HCT116 (cell line): ENCODE measurements around the gene STXBP5. TPM values are rescaled to one million over a fixed set of nuclear protein-coding genes. Genes with fewer than 3 reads are reported as not detected.

Source experiments
- ATAC-seq: fragments of 200-7000 bp; cut with Tn5 transposase; 2 replicates; pipeline ENCODE4 v1.9.1; 2020; ENCODE audit warnings: mild to moderate bottlenecking, moderate library complexity
- BruUV-seq: library from RNA; stranded (reverse); fragments of 400-500 nt; replicated peaks from 2 replicates; lab custom pipeline; 2021; lab: Mats Ljungman, UMichigan
- CTCF ChIA-PET: fragments of 300-600 bp; sonication (Branson Sonifier 250); formaldehyde crosslinking; loops from one replicate; lab custom pipeline; 2021; ENCODE audit warnings: antibody characterized with exemption; lab: Charles Lee
- POLR2A ChIA-PET: fragments of 300-600, 350-600 bp; sonication (Branson Sonifier 250); formaldehyde crosslinking; loops from one replicate; lab custom pipeline; 2021; ENCODE audit warnings: antibody characterized with exemption; lab: Charles Lee
- RAD21 ChIA-PET, 2 experiments: fragments of 300-600 bp; sonication (Branson Sonifier 250); formaldehyde crosslinking; loops; one replicate each; lab custom pipeline; 2023; ENCODE audit warnings: low total read pairs in 2 of 2; ENCODE audit not compliant: uncharacterized antibody in 2 of 2, unreplicated experiment in 2 of 2, low non-redundant PET in 1 of 2; lab: Charles Lee
- DNase-seq: peaks from one replicate; pipeline ENCODE4 v3.0.0-alpha.2; 2010; ENCODE audit warnings: low read depth, low spot score
- H2AFZ ChIP-seq: fragments of 200-600 bp; shearing (Covaris generic), sonication (generic); 2 replicates; pipeline ENCODE4 v1.6.1; 2017; ENCODE audit warnings: low read depth, mixed run types, mixed read lengths, antibody characterized with exemption, low read length; ENCODE audit not compliant: poor library complexity, severe bottlenecking
- H3K27ac ChIP-seq: 2 replicates; pipeline ENCODE4 v1.5.1; 2012; ENCODE audit warnings: low read depth, low read length
- H3K27me3 ChIP-seq: fragments of 200-600 bp; sonication (generic); 2 replicates; pipeline ENCODE4 v1.6.1; 2016; ENCODE audit warnings: mixed run types, low read length, mixed read lengths; ENCODE audit not compliant: insufficient read depth
- H3K36me3 ChIP-seq, 2 experiments: fragments of 200-500 bp in 1 of 2; fragments of 200-600 bp in 1 of 2; sonication (Bioruptor generic) in 1 of 2; sonication (generic) in 1 of 2; 2 replicates each; pipeline versions ENCODE4 v1.5.1 to v1.6.1; 2014 to 2016; ENCODE audit warnings: low read length in 2 of 2, inconsistent platforms in 1 of 2, mixed read lengths in 1 of 2, mixed run types in 1 of 2; ENCODE audit not compliant: insufficient read depth in 2 of 2, control insufficient read depth in 1 of 2
- H3K4me1 ChIP-seq, 2 experiments: fragments of 200-600 bp in 1 of 2; sonication (generic) in 1 of 2; 2 replicates each; pipeline versions ENCODE4 v1.5.1 to v1.6.1; 2012 to 2017; ENCODE audit warnings: low read length in 2 of 2, inconsistent platforms in 1 of 2, mild to moderate bottlenecking in 1 of 2, mixed read lengths in 1 of 2, mixed run types in 1 of 2, moderate library complexity in 1 of 2; ENCODE audit not compliant: insufficient read depth in 2 of 2, control insufficient read depth in 1 of 2
- H3K4me2 ChIP-seq: fragments of 200-600 bp; sonication (generic); 2 replicates; pipeline ENCODE4 v1.6.1; 2017; ENCODE audit warnings: mixed run types, low read length, mixed read lengths
- H3K4me3 ChIP-seq, 2 experiments: fragments of 200-600 bp in 1 of 2; sonication (generic) in 1 of 2; replicated peaks in 1 of 2; 2 replicates each; pipeline ENCODE4 v1.5.1; 2011 to 2016; ENCODE audit warnings: low read length in 2 of 2, control low read depth in 1 of 2, low read depth in 1 of 2, mild to moderate bottlenecking in 1 of 2, mixed read lengths in 1 of 2, mixed run types in 1 of 2
- H3K79me2 ChIP-seq: fragments of 200-600 bp; sonication (generic); 2 replicates; pipeline ENCODE4 v1.6.1; 2017; ENCODE audit warnings: mild to moderate bottlenecking, mixed run types, low read length, moderate library complexity, mixed read lengths; ENCODE audit not compliant: insufficient read depth
- H3K9ac ChIP-seq: fragments of 200-600 bp; sonication (generic); 2 replicates; pipeline ENCODE4 v1.6.1; 2016; ENCODE audit warnings: low read length, mixed read lengths
- H3K9me2 ChIP-seq: fragments of 200-600 bp; sonication (generic), shearing (Covaris generic); 2 replicates; pipeline ENCODE4 v1.6.1; 2017; ENCODE audit warnings: mixed run types, mild to moderate bottlenecking, moderate library complexity; ENCODE audit not compliant: insufficient read depth
- H3K9me3 ChIP-seq, 2 experiments: fragments of 200-500 bp in 1 of 2; fragments of 200-600 bp in 1 of 2; sonication (Bioruptor generic) in 1 of 2; sonication (generic) in 1 of 2; 2 replicates each; pipeline ENCODE4 v1.6.1; 2014 to 2017; ENCODE audit warnings: low read length in 2 of 2, mixed read lengths in 2 of 2, inconsistent platforms in 1 of 2, low read depth in 1 of 2, mild to moderate bottlenecking in 1 of 2, mixed run types in 1 of 2, moderate library complexity in 1 of 2; ENCODE audit not compliant: control insufficient read depth in 1 of 2, insufficient read depth in 1 of 2
- H4K20me1 ChIP-seq: fragments of 200-600 bp; sonication (generic), shearing (Covaris generic); 2 replicates; pipeline ENCODE4 v1.6.1; 2017; ENCODE audit warnings: mixed run types, mild to moderate bottlenecking, moderate library complexity; ENCODE audit not compliant: insufficient read depth
- ATF3 ChIP-seq: IDR thresholded peaks from 2 replicates; pipeline ENCODE4 v1.6.1; 2012
- CBX3 ChIP-seq: IDR thresholded peaks from 2 replicates; pipeline ENCODE4 v1.6.1; 2012; ENCODE audit warnings: low read depth
- CEBPB ChIP-seq: IDR thresholded peaks from 2 replicates; pipeline ENCODE4 v1.6.1; 2012; ENCODE audit warnings: low read depth
- CTCF ChIP-seq, 3 experiments: fragments of 200-600 bp in 1 of 3; sonication (generic) in 1 of 3; IDR thresholded peaks in 2 of 3; conservative IDR thresholded peaks in 1 of 3; 2 replicates each; pipeline ENCODE4 v1.5.1; 2012 to 2017; ENCODE audit warnings: low read depth in 2 of 3, low read length in 2 of 3, antibody characterized with exemption in 1 of 3, borderline replicate concordance in 1 of 3, control low read depth in 1 of 3, mild to moderate bottlenecking in 1 of 3, mixed read lengths in 1 of 3, mixed run types in 1 of 3, moderate library complexity in 1 of 3; ENCODE audit not compliant: insufficient read depth in 1 of 3
- ELF1 ChIP-seq: IDR thresholded peaks from 2 replicates; pipeline ENCODE4 v1.6.1; 2012; ENCODE audit warnings: low read depth, borderline replicate concordance
- EZH2phosphoT487 ChIP-seq: fragments of 200-600 bp; IDR thresholded peaks from 2 replicates; pipeline ENCODE4 v1.6.1; 2018; ENCODE audit warnings: antibody characterized with exemption, borderline replicate concordance
- FOSL1 ChIP-seq: IDR thresholded peaks from 2 replicates; pipeline ENCODE4 v1.6.1; 2012; ENCODE audit warnings: low read depth
- MAX ChIP-seq: IDR thresholded peaks from 2 replicates; pipeline ENCODE4 v1.6.1; 2012
- SIN3A ChIP-seq: IDR thresholded peaks from 2 replicates; pipeline ENCODE4 v1.6.1; 2012; ENCODE audit warnings: low read depth
- SP1 ChIP-seq: IDR thresholded peaks from 2 replicates; pipeline ENCODE4 v1.6.1; 2012; ENCODE audit warnings: low read depth
- SRF ChIP-seq: IDR thresholded peaks from 2 replicates; pipeline ENCODE4 v1.6.1; 2012; ENCODE audit warnings: low read depth
- YY1 ChIP-seq: IDR thresholded peaks from 2 replicates; pipeline ENCODE4 v1.6.1; 2011; ENCODE audit warnings: low read length, low read depth, moderate library complexity, mild to moderate bottlenecking; ENCODE audit not compliant: insufficient replicate concordance; ENCODE audit errors: extremely low read depth
- ZBTB33 ChIP-seq: IDR thresholded peaks from 2 replicates; pipeline ENCODE4 v1.6.1; 2011; ENCODE audit warnings: mild to moderate bottlenecking, low read length, moderate library complexity; ENCODE audit not compliant: insufficient replicate concordance; ENCODE audit errors: extremely low read depth
- ZFX ChIP-seq: fragments of 450-650 bp; IDR thresholded peaks from 2 replicates; pipeline ENCODE4 v1.6.1; 2017
- ZNF274 ChIP-seq: fragments of 200-500 bp; sonication (Bioruptor generic); IDR thresholded peaks from 2 replicates; pipeline ENCODE4 v1.6.1; 2014; ENCODE audit warnings: mild to moderate bottlenecking, low read depth, low read length, inconsistent platforms
- intact Hi-C: fragments of 100-400 bp; cut with micrococcal nuclease; formaldehyde crosslinking; loops from 2 replicates; pipeline ENCODE4 v1.10.0; 2022
- total RNA-seq: library from RNA; stranded (reverse); gene quantifications from one replicate; pipeline ENCODE4 v1.2.1, GENCODE V29; 2021; ENCODE audit not compliant: unreplicated experiment

STXBP5 gene
- total RNA-seq, 1 experiment from 2014 or later, result 12.6 TPM

- no peak for TF ChIP-seq SP1
- TF ChIP-seq ZBTB33, result no peak
- TF ChIP-seq, all 23 proteins: peak for 0
- Histone ChIP-seq H3K27me3 (no peaks in the 10 kb centered on the region), H3K27ac (no peak overlapping the region), H3K36me3 (no peaks in the 10 kb centered on the region), H3K9me2 (no peaks in the 10 kb centered on the region), H3K4me3 (no peak overlapping the region), H2AFZ (no peak overlapping the region), H3K79me2 (no peaks in the 10 kb centered on the region), H4K20me1 (no peaks in the 10 kb centered on the region), H3K9me3 (no peaks in the 10 kb centered on the region), H3K9ac (no peak overlapping the region), H3K4me2 (no peak overlapping the region), H3K4me1 (no peaks in the 10 kb centered on the region)
- no TSS peak for BruUV-seq
- ChIA-PET POLR2A (no interaction called here), RAD21 (no interaction called here), CTCF (no interaction called here)
- ATAC-seq (no peak), DNase-seq (no peak)
- intact Hi-C loops, result no loop called here
These were observed 213.7 kb downstream of the STXBP5 start for GRCh38 chr6:147417954-147418353.

GRCh38 chr6:147418523-147418922 lies 214.3 kb downstream of the STXBP5 start:
- no peak for ATAC-seq
- H3K27ac ChIP-seq, result no peak overlapping the region
- TF ChIP-seq ATF3 (no peak), ZFX (no peak), SRF (no peak), CEBPB (no peak), YY1 (no peak), CTCF (IDR thresholded peaks at IDR 0.05 in 2 of 3, conservative IDR thresholded peaks at IDR 0.05 in 1 of 3; ENCODE audit: borderline replicate concordance in 1 of 3, insufficient read depth in 1 of 3, low read depth in 2 of 3, low read length in 2 of 3) (no peak), FOSL1 (no peak), MAX (no peak), ZNF274 (no peak), ZBTB33 (no peak), SIN3A (no peak), EZH2phosphoT487 (no peak), CBX3 (no peak), ELF1 (no peak)

More at GRCh38 chr6:147418523-147418922, 214.3 kb downstream of the STXBP5 start:
- Histone ChIP-seq H3K4me1 (no peaks in the 10 kb centered on the region), H3K27me3 (no peaks in the 10 kb centered on the region), H3K9me2 (no peaks in the 10 kb centered on the region), H2AFZ (no peak overlapping the region), H3K9me3 (no peaks in the 10 kb centered on the region), H4K20me1 (no peaks in the 10 kb centered on the region), H3K9ac (no peak overlapping the region), H3K36me3 (no peaks in the 10 kb centered on the region), H3K79me2 (no peaks in the 10 kb centered on the region), H3K4me3 (no peak overlapping the region), H3K4me2 (no peak overlapping the region)
- RAD21 ChIA-PET, result no interaction called here
- no TSS peak for BruUV-seq
- CTCF ChIA-PET, result no interaction called here
- intact Hi-C loops, result no loop called here
- POLR2A ChIA-PET, result no interaction called here
- DNase-seq, result no peak
